SK-MEL-5 (cell line): Measurements from ENCODE around the gene ENOSF1. TPM values are rescaled to one million over a fixed set of nuclear protein-coding genes. Genes with fewer than 3 reads are reported as not detected.

Experiments
- DNase-seq: peaks from one replicate; pipeline ENCODE4 v3.0.0-alpha.2; 2016; ENCODE audit warnings: low read depth, low spot score
- in situ Hi-C: cut with HindIII; loops from 2 replicates; pipeline ENCODE4 v1.10.0; 2016; ENCODE audit warnings: low sequenced_read_pairs, high pct_unique_total_duplicates, low pct_unique_long_range_greater_than_20kb
- total RNA-seq: library from RNA; depleted of rRNA; stranded (reverse); fragments of >200 nt; shearing (Covaris generic); gene quantifications from 2 replicates; pipeline ENCODE4 v1.2.3, GENCODE V29; 2014

Gene ENOSF1
- total RNA-seq, 1 experiment from 2014 or later, result 121 TPM

DNA sequence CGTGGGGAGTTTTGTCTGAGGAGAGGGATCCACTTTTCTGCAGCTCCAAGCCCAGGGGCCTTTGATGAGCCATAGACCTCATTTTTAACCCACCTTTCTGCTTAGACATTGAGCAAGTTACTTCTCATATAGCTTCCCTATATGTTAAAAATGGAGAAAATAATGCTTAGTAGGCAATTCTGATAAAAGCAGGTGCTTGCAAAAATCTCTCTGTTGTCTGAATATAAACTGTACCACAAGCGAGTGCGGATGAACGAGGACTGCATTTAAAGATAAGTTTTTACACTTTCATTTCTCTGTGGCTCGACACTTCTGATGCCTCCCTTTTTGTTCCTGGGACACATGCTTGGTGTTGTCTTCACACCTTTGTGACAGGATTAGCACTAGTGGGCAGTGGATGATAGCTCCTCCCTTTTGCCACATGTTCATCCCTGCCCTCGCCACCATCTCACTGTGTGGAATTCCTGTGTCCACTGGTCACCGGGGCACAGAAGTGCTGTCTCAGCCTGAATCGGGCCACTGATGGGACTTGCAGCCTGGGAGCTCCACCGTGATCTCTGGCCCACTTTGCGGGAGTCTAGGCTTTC lies 53.4 kb downstream of the ENOSF1 start:
- in situ Hi-C loops, result no loop called here

DNA sequence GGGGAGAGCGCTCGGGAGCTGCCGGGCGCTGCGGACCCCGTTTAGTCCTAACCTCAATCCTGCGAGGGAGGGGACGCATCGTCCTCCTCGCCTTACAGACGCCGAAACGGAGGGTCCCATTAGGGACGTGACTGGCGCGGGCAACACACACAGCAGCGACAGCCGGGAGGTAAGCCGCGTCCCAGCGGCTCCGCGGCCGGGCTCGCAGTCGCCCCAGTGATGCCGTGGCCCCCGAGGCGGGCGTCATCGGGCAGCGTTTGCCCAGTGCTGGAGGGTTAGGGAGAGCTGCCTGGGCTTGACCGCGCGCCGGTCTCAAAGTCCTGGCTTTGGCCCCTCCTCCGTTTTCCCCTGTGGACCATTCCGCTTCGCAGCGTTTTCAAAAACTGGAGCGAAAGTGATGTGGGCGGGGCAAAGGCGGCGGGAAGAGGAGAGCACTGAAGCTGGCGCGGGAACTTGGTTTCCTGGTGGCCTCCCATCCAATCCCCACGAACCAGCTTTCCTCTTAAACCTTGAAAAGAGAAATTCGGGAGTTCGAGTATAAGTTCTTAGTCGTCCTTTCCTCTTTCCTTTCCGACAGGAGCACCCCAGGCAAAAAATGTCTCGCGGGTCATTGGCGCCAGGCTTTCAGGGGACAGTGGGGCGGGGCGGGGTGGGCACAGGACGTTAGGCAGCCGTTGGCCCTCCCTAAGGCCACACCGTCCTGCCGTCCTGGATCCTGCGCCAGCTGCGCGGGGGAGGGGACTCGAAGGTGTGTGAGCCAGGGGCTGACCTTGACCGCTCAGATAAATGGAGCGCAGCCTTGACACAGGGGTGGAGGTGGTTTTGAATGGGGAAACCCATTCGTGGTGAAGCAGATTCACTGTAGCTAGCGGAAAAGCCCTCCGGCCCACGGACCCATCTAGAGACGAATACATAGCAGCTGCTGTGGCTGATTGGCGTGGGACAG lies 54.2 kb downstream of the ENOSF1 start:
- in situ Hi-C loops, result no loop called here
- peak; percentile 91 for DNase-seq

More for the DNA sequence above, 53.4 kb downstream of the ENOSF1 start:
- DNase-seq, result no peak

DNA sequence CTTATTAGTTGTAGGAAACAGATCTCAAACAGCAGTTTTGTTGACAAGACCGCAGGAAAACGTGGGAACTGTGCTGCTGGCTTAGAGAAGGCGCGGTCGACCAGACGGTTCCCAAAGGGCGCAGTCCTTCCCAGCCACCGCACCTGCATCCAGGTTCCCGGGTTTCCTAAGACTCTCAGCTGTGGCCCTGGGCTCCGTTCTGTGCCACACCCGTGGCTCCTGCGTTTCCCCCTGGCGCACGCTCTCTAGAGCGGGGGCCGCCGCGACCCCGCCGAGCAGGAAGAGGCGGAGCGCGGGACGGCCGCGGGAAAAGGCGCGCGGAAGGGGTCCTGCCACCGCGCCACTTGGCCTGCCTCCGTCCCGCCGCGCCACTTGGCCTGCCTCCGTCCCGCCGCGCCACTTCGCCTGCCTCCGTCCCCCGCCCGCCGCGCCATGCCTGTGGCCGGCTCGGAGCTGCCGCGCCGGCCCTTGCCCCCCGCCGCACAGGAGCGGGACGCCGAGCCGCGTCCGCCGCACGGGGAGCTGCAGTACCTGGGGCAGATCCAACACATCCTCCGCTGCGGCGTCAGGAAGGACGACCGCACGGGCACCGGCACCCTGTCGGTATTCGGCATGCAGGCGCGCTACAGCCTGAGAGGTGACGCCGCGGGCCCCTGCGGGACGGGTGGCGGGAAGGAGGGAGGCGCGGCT lies 55.0 kb downstream of the ENOSF1 start, which contains the start of gene TYMS:
Gene TYMS (plus strand): TSS at position 343 of the 690 bp plus-strand sequence. CDS start 90 bp downstream, at position 433.
- in situ Hi-C loops, result no loop called here
- peak; percentile 58 for DNase-seq

DNA sequence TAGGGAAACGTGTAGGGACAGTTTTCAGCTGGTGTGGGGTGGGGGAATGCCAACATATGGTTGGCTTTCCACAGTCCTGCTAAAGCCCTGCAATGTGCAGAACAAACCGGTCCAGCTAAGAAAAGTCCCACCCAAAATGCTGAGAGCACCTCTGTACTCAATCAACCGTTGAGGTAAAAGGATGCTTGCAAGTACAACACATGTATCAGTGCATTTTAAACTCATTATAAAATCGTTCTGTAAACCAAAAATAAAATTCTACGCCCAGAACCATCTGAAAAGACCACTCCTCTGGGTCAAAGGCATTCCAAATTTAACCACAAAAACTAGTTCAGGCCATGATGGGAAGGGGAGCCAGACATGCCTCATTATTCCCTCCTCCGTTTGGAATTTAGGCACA lies 57.0 kb downstream of the ENOSF1 start:
- in situ Hi-C loops, result no loop called here

DNA sequence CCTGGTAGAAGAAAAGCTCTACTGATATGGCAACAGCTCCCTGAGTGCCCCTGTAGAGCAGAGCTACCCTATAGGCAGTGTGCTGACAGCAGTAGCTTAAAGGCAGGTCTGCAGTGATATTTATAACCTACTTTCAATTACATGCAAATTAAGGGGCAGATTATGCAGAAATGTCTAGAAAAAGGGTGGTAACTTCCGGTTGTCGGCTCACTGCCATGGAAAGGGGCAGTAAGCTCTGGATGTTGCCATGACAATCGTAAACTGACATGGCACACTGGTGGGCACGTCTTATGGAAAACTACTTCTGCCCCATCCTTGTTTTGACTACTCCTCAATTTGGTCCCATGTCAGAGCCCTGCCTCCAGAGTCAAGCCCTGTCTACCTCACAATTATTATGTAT lies 57.8 kb downstream of the ENOSF1 start:
- DNase-seq, result no peak
- in situ Hi-C loops, result no loop called here

More for the DNA sequence above, 57.0 kb downstream of the ENOSF1 start:
- DNase-seq, result no peak

DNA sequence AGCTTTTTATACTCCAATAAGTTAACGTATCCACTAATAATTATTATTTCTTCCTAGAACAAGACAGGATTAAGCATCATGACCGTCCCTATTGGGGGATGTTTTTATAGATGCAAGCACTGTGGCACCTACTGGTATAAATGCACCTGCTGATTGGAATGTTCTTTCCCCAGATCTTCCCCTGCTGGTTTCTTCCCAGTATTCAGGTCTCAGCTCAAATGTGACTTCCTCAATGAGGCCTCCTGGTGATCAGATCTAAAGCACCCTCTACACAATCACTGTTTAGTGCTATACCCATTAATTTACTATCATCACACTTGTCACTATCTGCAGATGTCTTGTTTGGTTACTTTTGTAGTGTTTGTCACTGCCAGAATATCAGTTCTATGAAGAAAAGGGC lies 58.9 kb downstream of the ENOSF1 start:
- in situ Hi-C loops, result no loop called here
- no peak for DNase-seq

DNA sequence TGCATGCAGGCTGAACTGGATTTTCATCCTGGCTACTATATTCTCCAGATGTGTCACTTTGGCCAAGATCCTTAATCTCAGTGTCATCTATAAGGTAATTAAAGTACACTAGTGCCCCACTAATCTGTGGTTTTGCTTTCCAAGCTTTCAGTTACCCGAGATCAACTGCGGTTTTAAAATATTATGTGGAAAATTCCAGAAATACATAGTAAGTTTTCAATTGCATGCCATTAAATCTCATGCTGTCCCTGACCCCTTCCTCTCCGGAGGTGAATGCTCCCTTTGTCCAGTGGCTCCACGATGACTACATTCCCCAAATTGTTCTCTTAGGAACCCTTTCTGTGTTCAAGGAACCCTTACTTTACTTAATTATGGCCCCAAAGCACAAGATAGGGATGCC lies 60.3 kb downstream of the ENOSF1 start:
- DNase-seq, result peak; percentile 72
- in situ Hi-C loops, result no loop called here

DNA sequence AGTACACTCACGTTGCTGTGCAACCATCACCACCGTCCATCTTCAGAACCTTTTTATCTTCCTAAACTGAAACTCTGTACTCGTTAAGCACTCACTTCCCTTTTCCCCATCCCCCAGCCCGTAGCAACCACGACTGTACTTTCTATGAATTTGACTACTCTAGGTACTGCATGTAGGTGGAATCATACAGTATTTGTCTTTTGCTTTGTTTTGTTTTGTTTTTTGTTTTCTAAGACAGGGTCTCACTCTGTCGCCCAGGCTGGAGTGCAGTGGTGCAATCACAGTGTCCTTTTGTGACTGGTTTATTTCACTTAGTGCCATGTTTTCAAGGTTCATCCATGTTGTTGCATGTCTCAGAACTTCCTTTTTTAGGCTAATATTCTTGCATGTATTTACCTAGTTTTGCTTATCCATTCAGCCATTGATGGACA lies 62.0 kb downstream of the ENOSF1 start:
- in situ Hi-C loops, result no loop called here

DNA sequence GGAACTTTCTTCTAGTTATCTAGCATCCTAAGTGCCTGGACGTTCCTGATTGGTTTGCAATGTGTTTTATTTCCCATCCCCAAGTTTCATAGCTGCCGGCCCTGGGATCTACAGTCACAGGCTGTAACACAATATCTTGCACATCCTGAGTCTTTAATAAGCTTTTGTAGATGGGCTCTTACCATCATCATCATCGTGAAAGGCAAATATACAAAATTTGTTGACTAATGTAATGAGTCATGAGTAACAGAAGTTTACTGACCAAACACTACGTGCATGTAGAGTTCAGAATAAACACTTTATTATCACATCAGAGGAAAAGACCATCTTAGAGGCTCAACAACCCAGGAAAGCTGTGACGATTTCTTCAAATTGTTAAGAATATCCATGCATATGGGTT lies 63.1 kb downstream of the ENOSF1 start:
- DNase-seq, result no peak
- in situ Hi-C loops, result no loop called here

More for the DNA sequence above, 62.0 kb downstream of the ENOSF1 start:
- DNase-seq, result no peak

DNA sequence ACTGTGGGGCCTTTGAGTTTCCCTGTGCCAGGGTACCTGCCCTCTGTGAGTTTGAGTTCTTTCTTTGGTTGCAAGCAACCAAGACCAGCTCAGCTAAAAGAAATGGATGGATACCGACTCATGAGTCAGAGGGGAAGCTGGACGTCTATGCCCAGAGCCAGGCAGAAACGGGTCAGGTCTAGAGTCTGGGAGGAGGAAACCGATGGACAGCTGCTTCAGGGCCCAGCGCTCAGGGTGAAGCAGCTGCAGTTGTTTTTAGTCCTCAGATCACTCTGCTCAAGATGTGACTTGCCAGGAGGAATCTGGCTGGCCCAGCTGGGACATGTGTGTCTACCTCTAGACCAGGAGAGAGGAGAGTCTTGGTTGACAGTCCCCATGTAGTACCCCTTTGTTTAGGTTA lies 65.1 kb downstream of the ENOSF1 start:
- in situ Hi-C loops, result no loop called here
- DNase-seq, result no peak

DNA sequence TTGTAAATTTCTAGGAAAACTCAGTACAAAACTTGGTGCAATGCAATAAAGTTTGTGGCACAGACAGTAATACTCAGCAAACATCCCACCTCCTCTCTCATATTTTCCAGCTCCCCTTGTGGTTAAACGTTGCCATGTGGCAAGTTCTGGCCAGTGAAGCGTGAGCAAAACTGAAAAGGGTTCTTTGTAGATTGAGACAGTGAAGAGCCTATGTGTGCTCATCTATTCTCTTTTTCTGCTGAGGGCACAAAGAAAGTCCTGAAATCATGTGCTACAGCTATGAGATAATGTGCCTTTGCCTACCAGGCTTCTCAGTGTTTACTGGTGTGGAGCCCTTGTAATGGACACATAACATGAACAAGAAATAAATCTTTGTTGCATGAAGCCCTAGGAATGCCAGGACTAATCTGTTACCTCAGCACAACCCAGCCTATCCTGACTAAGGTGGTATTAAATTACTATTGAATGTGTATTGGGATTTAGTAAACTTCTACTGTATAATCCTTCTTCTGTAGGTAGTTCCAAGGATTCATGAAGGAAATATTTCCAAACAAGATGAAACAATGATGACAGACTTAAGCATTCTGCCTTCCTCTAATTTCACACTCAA lies 67.9 kb downstream of the ENOSF1 start:
- DNase-seq, result peak; percentile 96
- in situ Hi-C loops, result no loop called here

DNA sequence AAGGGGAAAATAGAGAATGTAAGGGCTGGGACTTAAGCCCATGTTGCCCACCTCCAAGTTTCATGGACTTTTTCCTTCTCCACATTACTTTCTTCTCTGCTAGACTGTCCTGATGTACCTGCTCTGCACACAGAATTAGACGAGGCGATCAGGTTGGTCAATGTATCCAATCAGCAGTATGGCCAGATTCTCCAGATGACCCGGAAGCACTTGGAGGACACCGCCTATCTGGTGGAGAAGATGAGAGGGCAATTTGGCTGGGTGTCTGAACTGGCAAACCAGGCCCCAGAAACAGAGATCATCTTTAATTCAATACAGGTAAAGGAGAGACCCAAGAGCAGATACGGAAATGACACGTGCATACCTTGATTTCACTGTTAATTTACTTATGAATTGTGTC lies 71.2 kb downstream of the ENOSF1 start:
- no peak for DNase-seq
- in situ Hi-C loops, result no loop called here

DNA sequence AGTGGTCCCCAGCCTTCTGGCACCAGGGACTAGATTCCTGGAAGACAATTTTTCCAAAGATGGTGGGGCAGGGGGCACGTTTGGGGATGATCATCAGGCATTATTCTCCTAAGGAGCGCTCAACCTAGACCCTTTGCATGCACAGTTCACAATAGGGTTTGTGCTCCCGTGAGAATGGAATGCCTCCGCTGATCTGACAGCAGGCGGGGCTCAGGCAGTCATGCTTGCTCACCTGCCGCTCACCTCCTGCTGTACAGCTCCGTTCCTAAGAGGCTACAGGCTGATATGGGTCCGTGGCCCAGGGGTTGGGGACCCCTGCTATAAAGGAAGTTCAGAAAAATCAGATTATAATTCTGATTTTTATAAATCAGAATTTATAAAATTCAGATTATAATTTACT lies 77.3 kb downstream of the ENOSF1 start:
- no peak for DNase-seq
- in situ Hi-C loops, result no loop called here

DNA sequence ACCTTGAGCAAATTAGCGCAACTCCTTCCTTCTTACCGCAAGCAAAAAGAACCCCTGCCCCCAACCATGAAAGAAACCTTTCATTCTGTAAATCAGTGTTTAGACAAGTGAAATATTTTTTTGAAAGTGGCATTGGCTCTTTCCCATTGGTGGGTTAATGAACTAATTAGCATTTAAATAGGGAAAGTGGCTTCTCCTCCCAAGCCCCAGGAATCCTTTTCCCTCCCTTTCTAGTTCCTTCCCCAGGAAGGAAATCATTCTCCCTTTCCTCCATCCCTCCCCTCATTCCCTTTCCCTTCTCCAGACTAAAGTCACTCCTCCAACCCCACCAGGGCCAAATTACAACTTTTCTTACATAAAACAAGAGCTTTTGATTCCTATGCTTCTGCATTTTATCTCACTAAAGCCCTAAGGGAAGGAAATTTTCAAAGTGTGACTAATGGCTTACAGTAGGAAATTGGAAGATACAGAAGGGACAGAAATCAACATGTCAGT lies 77.8 kb downstream of the ENOSF1 start:
- in situ Hi-C loops, result no loop called here
- DNase-seq, result peak; percentile 35

DNA sequence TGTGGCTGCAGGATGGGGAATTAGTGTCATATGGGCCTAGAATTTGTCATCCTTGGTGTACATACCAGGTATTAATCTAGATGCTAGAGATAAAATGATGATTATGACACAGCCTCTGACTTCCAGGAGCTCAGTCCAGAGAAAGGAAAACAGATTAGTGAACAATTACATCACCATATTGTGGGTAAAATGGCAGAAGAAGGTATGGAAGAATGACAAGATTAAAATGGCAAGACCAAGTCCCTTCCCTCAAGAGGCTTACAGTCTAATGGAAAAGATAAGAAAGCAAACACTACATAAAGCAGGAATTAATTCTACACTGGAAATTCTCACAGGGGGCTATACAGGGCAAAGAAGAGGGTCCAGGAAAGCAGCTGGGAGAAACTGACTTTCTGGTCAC lies 80.9 kb downstream of the ENOSF1 start:
- in situ Hi-C loops, result no loop called here
- no peak for DNase-seq

DNA sequence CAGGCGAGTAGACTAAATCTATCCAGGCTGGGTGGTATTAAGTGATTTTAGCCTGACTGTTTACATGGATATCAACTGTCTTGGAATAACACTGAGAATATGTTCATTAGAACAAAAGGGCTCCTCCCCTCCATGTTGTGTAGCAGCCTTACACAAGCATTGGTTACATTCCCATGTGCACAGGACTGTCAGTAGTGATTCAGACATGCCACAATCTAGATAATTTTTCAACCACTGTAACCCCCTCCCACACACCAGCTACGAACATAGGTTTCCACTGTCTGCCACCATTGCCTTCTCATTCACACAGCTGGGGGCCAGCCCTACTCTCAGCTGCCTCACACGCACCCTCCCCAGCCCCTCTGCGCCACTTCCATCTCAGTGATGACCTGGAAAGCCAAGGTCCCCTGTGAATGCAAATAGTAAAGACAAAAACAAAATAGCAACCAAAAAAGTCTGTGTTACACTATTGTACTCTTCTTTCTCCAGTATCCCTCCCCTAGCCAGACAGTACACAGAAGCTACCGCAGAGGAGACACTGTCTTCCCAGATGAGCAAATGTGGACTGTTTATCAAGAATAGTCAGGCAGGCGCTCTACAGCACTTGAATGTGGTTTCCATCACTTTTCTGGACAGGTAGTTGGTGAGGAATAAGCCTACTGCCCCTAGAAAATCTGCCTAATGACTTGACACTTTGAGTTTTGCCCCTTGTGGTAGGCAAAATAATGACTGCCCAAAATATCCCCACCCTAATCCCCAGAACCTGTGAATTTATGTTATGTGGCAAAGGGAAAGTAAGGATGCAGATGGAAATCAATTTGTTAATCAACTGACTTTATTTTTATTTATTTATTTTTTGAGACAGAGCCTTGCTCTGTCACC lies 82.9 kb downstream of the ENOSF1 start:
- DNase-seq, result no peak
- in situ Hi-C loops, result no loop called here

DNA sequence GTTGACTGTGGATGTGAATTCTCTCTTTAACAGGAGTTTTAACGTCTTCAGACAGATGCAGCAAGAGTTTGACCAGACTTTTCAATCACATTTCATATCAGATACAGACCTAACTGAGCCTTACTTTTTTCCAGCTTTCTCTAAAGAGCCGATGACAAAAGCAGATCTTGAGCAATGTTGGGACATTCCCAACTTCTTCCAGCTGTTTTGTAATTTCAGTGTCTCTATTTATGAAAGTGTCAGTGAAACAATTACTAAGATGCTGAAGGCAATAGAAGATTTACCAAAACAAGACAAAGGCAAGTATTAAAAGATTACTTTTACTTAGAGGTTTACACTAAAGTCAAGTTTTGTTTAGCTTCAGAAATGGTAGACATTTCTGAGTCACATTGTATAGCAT lies 85.2 kb downstream of the ENOSF1 start:
- no peak for DNase-seq
- in situ Hi-C loops, result no loop called here
